Measurements from ENCODE around the gene CHERP. TPM values are rescaled to one million over a fixed set of nuclear protein-coding genes. Genes with fewer than 3 reads are reported as not detected.
"Not testable (repeated sequence)": the region's sequence is repeated elsewhere in the genome, so short reads cannot be mapped to it uniquely, and the experiment has no call there.

CHERP gene
- total and polyA plus RNA-seq, 12 donors: 2.9 to 50.7 (median 19.0) TPM

DNA sequence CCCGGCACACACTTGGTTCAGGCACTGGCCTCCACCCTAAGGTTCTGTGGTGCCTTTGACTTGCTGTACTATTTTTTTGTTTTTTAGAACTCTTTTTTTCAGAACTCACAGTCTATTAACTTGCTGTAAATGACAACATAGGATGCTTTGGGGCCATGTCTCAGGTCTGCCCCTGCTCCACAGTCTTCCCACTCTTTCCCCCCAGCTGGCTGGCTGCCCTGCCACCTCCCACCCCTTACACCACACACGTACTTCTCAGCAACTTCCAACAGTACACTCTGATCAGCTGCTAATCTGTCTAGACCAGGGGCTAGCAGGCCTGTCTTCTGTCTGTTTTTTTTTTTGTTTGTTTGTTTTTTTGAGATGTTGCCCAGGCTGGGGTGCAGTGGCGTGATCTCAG is 38.0 kb downstream of the CHERP start:
- Histone ChIP-seq H3K4me3 (no peak overlapping the region), H3K36me3 (replicated peaks in 1 of 2) (peaks cover 0 to 16% of the 10 kb centered on the region in 2 donors), H3K9me3 (replicated peaks in 1 of 3) (no peaks in the 10 kb centered on the region), H3K27ac (no peak overlapping the region), H3K4me1 (replicated peaks in 1 of 2) (no peaks in the 10 kb centered on the region), H3K27me3 (no peaks in the 10 kb centered on the region)
- TF ChIP-seq POLR2A (IDR thresholded peaks at IDR 0.05): no peak
- no peak for TF ChIP-seq CTCF (IDR thresholded peaks at IDR 0.05)
- intact Hi-C loops (cut with DNase I): no loop called here
- 84 to 91% (median 89%) methylated on average over 3 of the region's 3 CpGs for WGBS, 4 donors
- no peak for DNase-seq

GRCh38 chr19:16497837-16498236 is 44.4 kb downstream of the CHERP start:
- Histone ChIP-seq H3K36me3 (replicated peaks in 1 of 2) (peaks cover 0 to 10% of the 10 kb centered on the region in 2 donors), H3K4me3 (no peak overlapping the region), H3K9me3 (replicated peaks in 1 of 3) (no peaks in the 10 kb centered on the region), H3K4me1 (replicated peaks in 1 of 2) (peaks cover 4 to 8% of the 10 kb centered on the region in 2 donors), H3K27me3 (no peaks in the 10 kb centered on the region), H3K27ac (no peak overlapping the region)
- TF ChIP-seq POLR2A (IDR thresholded peaks at IDR 0.05): no peak
- intact Hi-C loops (cut with DNase I): no loop called here
- no peak for DNase-seq
- 94 to 100% (median 95%) methylated on average over 6 of the region's 6 CpGs for WGBS, 4 donors

GRCh38 chr19:16497042-16497441 is 45.2 kb downstream of the CHERP start:
- Histone ChIP-seq H3K9me3 (replicated peaks in 1 of 3) (no peaks in the 10 kb centered on the region), H3K4me3 (peak overlapping the region in 2 of 4 donors; percentile 56 to 77), H3K36me3 (replicated peaks in 1 of 2) (peaks cover 0 to 10% of the 10 kb centered on the region in 2 donors), H3K27me3 (no peaks in the 10 kb centered on the region), H3K27ac (peak overlapping the region in 1 of 5 donors; percentile 59), H3K4me1 (replicated peaks in 1 of 2) (peaks cover 4 to 8% of the 10 kb centered on the region in 2 donors)
- no peak for TF ChIP-seq POLR2A (IDR thresholded peaks at IDR 0.05)
- no peak for TF ChIP-seq CTCF (IDR thresholded peaks at IDR 0.05)
- 55 to 79% (median 65%) methylated on average over 12 of the region's 12 CpGs for WGBS, 4 donors
- peak in 1 of 7 donors; percentile 31 for DNase-seq
- intact Hi-C loops (cut with DNase I): no loop called here

DNA sequence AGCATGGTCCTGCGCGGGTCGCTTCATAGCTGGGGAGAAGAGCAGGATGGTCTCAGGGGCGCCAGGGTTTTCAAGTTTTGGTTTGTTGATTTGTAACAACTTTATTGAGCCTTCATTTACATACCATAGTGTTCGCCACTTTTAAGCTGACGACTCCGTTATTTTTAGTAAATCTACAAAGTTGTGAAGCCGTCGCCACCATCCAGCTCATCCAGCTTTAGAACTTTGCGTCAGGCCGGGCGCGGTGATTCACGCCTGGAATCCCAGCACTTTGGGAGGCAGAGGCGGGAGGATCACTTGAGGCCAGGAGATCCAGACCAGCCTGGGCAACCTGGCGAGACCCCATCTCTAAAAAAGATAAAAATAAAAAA is 45.6 kb downstream of the CHERP start:
- DNase-seq: peak in 6 of 7 donors; percentile 56 to 74 (median 64)
- Histone ChIP-seq H3K9me3 (replicated peaks in 1 of 3) (no peaks in the 10 kb centered on the region), H3K27me3 (no peaks in the 10 kb centered on the region), H3K4me3 (peak overlapping the region; percentile 32 to 77 (median 58)), H3K27ac (peak overlapping the region in 2 of 5 donors; percentile 59 to 70), H3K4me1 (replicated peaks in 1 of 2) (peaks cover 4 to 8% of the 10 kb centered on the region in 2 donors), H3K36me3 (replicated peaks in 1 of 2) (peaks cover 0 to 10% of the 10 kb centered on the region in 2 donors)
- 17 to 22% (median 19%) methylated on average over 11 to 16 of the region's 16 CpGs for whole genome bisulfite sequencing, 4 donors
- intact Hi-C loops (cut with DNase I): no loop called here
- no peak for TF ChIP-seq CTCF (IDR thresholded peaks at IDR 0.05)
- no peak for TF ChIP-seq POLR2A (IDR thresholded peaks at IDR 0.05)

DNA sequence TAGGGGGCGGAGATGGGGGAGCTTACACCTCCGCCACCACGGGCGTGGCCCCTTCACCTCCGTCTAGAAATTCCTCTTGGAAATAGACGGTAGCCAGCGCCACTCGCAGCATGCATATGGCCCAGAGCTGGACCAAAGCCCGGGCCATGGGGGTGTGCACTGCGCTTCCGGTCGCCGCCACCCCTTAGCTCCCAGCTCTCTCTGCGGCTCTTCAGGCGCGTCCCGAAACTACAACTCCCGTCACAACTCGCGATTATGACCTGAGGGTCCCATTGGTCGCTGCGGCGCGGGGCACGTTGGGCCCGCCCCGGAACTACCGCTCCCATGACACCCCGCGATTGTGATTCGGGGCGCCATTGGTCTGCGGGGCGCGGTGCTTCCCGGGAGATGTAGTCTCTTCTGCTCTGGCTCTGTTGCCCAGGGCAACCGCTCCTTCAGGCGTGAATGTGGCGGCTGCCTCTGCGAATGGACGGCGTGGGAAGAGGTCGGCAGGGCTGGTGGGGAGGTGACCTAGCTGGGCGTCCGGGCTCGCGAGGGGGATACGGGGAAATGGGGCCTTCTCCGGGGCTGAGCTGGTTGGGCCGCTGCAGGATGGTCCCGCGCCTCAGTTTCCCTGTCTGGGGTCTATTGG is 46.1 kb downstream of the CHERP start, which contains the start of the genes C19orf44 and CALR3:
Gene C19orf44 (plus strand): TSS at position 413 of the 631 bp plus-strand sequence. CDS start 4,399 bp downstream, outside the sequence.
Gene CALR3 (minus strand): TSS at position 186 of the 631 bp plus-strand sequence. CDS start 38 bp downstream, at position 148.
- H3K27me3 ChIP-seq: no peaks in the 10 kb centered on the region
- intact Hi-C loops (cut with DNase I): no loop called here
- WGBS, 4 donors: 0 to 3% (median 1%) methylated on average over 14 to 52 of the region's 52 CpGs
- peaks cover 0 to 5% of the 10 kb centered on the region in 2 donors for H3K36me3 ChIP-seq (replicated peaks in 1 of 2)
- TF ChIP-seq POLR2A (IDR thresholded peaks at IDR 0.05) (no peak), CTCF (IDR thresholded peaks at IDR 0.05) (peak in 4 of 6 experiments; percentile 22 to 38 (median 32))
- peak; percentile 98 to 100 (median 99) for DNase-seq
- H3K4me3 ChIP-seq: peak within 1 kb of the TSS; percentile 32 to 77 (median 58)
- peaks cover 4 to 8% of the 10 kb centered on the region in 2 donors for H3K4me1 ChIP-seq (replicated peaks in 1 of 2)
- H3K27ac ChIP-seq: peak within 1 kb of the TSS in 3 of 5 donors; percentile 40 to 70 (median 59)
- H3K9me3 ChIP-seq (replicated peaks in 1 of 3): no peaks in the 10 kb centered on the region

GRCh38 chr19:16486476-16486875 is 55.8 kb downstream of the CHERP start:
- 86 to 94% (median 90%) methylated on average over 4 of the region's 4 CpGs for whole genome bisulfite sequencing, 4 donors
- H3K36me3 ChIP-seq (replicated peaks in 1 of 2); H3K27me3 ChIP-seq; H3K27ac ChIP-seq; H3K4me3 ChIP-seq; DNase-seq; intact Hi-C loops (cut with DNase I); H3K9me3 ChIP-seq (replicated peaks in 1 of 3); H3K4me1 ChIP-seq (replicated peaks in 1 of 2): not testable (repeated sequence)

Data from adrenal gland (tissue), 12 donors.